Renal cortex interstitium (tissue), 11 donors: ENCODE data around the gene CIRBP. TPM values are rescaled to one million over a fixed set of nuclear protein-coding genes. Genes with fewer than 3 reads are reported as not detected.
A peak's percentile ranks its signal among the peaks of the same experiment; 100 is the strongest.

Experiments
- DNase-seq, 11 donors: peaks; one replicate each; pipeline ENCODE4 v3.0.0-alpha.2; 2013; ENCODE audit warnings: low read depth in 9 of 11, low spot score in 4 of 11; ENCODE audit errors: extremely low read depth in 1 of 11
- polyA plus RNA-seq, 3 donors: library from polyadenylated mRNA; unstranded; fragments of 120-200 nt; gene quantifications; one replicate each; pipeline ENCODE4 v1.2.1, GENCODE V29; 2013; ENCODE audit not compliant: insufficient read length in 3 of 3

The CIRBP gene
- polyA plus RNA-seq, 3 donors = 803 to 982 (median 849) TPM

DNA sequence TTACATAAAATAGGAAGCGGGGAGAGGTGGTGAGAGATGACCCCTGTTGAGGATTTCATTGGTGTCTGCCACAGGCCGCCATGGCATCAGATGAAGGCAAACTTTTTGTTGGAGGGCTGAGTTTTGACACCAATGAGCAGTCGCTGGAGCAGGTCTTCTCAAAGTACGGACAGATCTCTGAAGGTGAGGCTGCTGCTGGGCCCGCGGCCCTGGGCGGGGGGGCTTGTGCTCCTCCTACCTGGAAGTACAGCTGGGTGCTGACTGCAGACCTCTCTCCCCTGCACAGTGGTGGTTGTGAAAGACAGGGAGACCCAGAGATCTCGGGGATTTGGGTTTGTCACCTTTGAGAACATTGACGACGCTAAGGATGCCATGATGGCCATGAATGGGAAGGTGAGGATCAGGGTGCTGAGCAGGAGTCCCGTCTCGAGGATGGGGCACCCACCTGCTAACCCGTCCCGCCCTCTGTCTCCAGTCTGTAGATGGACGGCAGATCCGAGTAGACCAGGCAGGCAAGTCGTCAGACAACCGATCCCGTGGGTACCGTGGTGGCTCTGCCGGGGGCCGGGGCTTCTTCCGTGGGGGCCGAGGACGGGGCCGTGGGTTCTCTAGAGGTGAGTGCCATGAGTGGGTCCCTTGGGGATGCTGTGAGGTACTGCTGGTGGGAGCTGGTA lies 1.9 kb downstream of the CIRBP start:
- DNase-seq = no peak

DNA sequence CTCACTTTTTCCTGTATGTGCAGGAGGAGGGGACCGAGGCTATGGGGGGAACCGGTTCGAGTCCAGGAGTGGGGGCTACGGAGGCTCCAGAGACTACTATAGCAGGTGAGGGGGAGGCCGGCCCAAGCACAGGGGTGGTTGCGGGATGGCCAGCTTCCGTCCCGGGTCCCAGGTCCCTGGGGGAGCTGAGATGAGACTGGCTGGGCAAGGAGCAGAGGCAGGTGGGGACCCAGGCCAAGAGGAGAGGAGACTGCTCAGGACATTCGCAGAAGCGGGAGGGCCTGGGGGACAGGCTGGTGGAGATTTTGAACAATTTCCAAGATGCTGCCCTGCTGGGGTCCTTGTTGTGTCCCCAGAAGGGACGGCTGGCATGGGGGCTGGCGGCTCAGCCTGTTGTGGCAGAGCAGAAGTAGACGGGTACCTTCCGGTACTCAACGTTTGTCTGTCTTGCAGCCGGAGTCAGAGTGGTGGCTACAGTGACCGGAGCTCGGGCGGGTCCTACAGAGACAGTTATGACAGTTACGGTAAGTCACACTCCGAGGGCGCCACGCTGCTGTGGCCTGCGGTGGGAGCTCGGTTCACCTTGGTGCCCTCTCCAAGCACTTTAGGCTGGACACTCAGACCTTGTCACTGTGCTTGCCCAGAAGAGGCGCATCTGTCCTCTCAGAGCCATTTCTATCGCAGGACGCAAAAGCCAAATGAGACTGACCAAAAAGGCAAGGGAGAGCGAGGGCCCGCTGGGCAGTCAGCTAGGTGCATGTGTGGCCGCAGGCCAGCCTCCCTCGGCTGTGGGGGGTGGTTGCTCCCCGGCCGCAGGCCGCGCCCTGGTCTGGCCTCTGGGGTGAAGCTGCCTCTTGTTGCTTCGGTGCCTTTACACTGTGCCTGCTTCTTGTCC lies 2.6 kb downstream of the CIRBP start:
- no peak for DNase-seq

DNA sequence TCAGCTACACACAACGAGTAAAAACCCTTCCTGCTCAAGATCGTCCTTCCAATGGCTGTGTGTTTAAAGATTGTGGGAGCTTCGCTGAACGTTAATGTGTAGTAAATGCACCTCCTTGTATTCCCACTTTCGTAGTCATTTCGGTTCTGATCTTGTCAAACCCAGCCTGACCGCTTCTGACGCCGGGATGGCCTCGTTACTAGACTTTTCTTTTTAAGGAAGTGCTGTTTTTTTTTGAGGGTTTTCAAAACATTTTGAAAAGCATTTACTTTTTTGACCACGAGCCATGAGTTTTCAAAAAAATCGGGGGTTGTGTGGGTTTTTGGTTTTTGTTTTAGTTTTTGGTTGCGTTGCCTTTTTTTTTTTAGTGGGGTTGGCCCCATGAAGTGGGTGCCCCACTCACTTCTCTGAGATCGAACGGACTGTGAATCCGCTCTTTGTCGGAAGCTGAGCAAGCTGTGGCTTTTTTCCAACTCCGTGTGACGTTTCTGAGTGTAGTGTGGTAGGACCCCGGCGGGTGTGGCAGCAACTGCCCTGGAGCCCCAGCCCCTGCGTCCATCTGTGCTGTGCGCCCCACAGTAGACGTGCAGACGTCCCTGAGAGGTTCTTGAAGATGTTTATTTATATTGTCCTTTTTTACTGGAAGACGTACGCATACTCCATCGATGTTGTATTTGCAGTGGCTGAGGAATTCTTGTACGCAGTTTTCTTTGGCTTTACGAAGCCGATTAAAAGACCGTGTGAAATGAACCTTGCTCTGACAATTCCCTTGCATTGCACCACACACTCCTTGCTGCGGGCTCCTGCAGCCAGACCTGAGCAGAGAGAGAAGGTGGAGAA lies 3.5 kb downstream of the CIRBP start:
- no peak for DNase-seq

DNA sequence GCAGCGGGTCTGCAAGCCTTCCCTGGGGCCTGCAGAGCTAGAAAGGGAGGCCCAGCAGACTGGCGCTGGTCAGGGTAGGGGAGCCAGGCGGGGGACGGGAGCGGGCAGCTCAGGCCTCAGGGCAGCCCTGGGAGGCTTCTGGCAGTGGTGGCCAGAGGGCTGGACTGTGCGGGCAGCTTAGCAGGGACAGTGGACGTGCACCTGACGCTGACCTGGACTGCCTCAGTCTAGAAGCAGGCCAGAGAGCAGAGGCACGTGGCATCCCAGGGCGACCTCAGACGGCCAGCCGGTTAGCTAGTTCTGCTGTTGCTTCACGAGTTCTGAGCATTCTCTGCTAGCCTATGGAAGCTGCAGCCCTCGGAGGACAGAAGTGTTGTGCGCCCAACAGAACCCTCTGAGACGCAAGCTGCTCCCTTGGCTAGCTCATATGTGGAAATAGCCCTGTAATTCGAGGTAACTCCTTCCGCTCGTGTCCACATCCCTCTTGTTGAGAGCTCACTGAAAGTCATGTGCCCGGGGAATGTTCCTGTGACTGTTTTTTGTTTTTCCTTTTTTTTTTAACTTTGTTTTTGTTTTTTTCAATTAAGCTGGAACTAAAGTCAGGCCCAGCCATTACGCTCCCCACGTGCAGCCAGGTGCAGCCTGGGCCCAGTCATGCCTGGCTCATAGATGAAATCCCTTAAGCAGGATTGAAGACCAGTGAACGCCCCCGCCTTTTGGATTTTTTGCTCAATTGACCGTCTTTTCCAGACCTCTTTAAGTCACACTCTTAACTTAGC lies 4.3 kb downstream of the CIRBP start:
- DNase-seq = no peak

DNA sequence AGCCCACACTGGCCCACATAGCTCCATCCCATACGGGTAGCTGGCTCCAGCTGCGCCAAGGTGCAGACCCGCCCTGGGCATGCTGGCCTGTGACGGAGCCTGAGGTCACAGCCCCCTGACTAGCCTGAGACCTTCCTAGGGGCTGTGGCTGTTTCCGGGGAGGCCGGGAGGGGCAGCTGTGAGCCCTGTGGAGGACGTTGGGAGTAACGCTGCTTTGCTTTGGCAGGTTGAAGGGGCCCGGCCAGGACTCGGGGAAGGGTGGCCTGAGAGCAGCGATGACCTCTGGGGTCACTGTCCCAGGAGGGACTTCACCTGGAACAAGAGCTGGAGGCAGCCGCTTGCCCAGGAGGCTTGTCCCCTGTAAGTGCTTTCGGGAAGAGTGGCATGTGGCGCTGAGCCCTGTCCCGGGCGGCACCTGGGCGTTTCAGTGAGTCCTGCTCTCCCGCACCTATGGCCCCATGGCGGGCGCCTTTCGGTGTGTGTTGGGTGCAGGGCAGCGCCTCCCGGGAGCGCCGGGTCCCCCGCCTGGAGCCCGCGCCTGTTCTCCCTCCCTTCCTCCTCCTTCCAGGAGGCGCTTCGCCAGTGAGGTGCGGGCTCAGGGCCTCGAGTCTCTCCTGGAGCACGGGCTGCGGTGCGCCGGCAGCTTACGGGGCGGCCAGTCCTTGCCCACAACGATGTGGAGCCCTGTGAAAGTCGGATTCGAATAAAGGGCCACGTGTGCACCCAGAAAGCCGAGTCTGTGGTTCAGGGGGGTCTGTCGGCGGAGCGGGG lies 5.1 kb downstream of the CIRBP start:
- no peak for DNase-seq

DNA sequence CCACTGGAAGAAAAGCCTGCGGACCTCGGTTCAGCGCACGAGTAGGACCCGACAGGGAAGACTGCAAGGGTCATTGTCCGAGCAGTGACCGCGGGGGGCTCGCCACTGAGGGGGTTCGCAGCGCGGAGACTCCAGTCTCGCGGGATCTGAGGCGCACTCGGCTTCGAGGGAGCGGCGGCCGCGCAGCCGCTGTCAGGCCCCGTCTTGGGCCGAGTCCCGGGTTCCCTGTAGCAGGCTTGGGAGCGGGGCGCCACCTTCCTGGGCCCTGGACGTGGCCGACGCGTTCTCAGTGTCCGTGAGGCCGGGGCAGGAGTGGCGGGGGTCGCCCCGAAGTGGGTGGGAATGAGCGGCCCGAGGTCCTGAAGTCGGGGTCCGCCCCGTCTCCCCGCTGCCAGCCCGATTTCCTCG lies 5.7 kb downstream of the CIRBP start:
- no peak for DNase-seq

DNA sequence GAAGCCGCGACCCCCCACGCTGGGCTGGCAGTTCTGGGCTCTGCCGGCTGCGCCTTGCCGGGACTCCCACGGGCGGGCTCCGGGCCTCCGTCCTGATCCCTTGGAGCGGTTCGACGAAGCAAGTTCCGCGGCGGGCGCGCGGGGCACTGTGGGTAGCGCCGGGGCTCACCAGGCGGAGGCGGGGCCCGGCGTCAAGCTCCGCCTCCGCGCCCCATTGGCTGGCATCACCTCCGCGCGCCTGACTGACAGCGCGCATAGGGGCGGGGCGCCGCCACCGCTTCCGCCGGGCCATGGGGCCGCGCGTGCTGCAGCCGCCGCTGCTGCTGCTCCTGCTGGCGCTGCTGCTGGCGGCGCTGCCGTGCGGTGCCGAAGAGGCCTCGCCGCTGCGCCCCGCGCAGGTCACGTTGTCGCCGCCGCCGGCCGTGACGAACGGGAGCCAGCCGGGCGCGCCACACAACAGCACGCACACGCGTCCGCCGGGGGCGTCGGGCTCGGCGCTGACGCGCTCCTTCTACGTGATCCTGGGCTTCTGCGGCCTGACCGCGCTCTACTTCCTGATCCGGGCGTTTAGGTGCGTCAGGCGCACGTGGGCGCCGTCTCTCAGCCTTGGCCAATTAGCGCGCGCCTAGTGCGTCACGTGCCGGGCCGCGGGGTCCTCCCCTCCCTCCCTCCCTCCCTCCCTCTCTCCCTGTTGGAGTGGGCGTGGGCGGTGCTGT lies 6.3 kb downstream of the CIRBP start, which contains the start of gene FAM174C:
TSS of gene FAM174C (plus strand) at position 271 of the 716 bp plus-strand sequence. CDS start at position 291, 20 bp downstream.
- peak in 10 of 11 donors; percentile 87 to 95 (median 91) for DNase-seq

DNA sequence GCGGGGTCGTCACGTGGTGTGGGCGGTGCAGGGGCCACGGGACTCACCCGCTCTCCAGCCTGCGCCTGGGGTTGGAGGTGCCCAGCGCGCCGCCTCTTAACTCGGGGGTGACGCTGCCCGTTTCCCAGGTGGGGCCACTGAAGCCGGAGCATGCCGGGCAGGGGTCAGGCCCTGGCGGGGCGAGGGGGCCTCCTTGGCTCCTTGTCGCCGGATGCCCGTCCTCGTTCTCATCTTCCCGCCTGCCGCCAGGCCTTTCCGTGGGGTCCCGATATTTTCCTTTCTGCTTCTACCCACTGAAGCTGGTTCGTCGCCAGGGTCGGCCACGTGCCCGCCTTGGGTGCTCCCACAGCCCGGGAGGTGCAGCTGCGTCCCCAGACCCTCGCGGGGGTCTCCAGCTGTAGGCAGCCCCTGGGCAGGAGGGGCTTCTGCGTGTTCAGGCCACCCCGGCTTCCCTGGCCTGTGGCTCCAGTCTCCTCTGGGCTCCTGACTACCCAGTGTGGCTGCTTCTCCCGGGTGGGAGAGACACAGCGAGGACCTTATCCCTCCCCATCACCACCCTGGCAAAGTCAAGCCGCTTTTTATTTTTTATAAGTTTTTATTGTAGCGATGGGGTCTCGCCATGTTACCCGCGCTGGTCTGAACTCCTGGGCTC lies 7.0 kb downstream of the CIRBP start:
- no peak for DNase-seq

DNA sequence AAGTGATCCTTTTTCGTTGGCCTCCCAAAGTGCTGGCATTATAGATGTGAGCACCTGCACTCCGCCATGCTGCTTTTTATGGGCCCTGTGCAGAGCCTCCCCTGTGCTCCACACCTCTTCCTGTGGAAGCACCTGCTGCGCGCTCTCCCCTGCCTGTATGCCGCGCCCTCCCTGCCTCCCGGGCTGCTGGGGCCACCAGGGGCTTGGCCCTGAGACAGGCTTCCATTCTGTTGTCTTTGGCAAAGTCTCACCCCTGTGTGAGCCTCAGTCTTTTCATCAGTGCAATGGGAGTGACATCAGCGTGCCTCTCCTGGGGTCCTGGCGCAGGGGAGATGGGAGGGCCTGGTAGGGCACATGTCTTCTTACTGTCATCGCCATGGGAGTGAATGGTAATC lies 7.5 kb downstream of the CIRBP start:
- no peak for DNase-seq

DNA sequence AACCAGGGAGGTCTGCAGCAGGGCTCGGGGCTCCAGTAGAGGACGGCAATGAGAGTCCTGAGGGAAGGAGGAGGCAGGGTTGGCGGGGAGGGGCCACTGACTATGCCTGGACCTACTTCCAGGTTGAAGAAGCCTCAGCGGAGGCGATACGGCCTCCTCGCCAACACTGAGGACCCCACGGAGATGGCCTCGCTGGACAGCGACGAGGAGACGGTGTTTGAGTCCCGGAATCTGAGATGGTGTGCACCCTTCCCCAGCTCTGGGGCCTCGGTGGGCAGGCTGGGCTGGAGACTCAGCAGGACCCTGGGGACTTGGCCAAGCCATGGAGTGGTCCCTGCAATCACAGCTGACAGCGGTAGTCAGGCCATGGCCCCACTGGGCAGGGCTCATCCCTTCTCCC lies 7.9 kb downstream of the CIRBP start:
- DNase-seq = no peak

DNA sequence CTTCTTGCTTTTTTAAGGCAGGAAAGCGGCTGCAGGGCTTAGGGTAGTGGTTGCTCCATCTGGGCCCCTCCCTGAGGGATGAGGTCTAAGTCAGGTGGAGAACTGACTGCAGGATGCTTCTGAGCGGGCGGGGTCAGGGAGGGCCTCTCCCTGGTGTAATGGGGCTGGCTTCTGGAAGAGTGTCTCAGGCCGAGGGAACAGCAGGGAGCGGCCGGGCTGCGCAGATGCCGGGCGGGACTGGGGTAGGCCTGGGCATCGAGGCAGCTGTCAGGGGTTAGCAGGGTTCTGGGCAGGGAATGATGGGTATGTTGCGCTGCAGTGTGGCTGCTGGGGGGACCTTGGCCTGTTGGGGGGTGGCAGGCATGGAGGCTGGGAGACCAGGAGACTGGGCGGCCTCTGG lies 8.9 kb downstream of the CIRBP start:
- no peak for DNase-seq

DNA sequence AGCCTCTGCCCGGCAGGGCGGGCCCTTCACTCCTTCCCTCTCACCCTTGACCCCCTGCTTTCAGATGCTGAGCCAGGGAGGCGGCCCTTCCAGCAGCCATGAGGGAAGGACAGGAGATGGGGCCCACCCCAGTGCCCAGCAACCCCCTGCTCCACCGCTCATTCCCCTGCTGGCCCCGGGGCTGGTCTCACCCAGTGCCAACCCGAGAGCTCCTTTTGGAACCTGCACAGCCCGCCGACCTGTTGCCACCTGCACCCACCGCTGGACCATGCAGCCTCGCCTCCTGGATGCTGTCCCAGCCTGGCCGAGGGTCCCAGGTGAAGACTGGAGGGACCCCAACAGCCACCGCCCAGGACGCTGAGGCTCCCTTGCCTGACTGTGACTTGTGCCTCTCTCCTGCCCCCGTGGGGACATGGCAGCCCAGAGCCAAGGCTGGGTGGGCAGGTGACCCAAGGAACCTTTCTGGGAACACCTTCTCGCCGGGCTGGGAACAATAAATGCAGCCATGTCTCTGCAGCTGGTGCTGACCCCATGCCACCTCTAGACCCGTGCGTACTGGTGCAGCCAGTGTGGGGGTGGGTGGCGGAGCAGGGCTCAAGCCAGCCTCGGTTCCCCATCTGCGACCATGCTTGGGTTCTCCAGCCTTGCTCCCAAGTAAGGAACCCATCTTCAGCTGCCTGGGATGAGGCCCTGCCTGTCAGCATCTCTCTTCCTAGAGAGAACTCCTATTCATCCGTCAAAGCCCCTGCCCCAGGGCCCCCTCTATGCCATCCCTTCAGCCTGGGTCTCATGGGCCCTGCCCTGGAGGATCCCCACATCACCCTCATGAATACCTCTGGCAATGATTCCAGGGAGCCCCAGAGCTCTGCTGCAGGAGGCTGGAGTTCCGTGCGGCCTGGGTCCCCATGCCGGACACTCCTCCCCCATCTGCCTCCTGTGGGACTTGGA lies 9.9 kb downstream of the CIRBP start:
- DNase-seq = no peak

DNA sequence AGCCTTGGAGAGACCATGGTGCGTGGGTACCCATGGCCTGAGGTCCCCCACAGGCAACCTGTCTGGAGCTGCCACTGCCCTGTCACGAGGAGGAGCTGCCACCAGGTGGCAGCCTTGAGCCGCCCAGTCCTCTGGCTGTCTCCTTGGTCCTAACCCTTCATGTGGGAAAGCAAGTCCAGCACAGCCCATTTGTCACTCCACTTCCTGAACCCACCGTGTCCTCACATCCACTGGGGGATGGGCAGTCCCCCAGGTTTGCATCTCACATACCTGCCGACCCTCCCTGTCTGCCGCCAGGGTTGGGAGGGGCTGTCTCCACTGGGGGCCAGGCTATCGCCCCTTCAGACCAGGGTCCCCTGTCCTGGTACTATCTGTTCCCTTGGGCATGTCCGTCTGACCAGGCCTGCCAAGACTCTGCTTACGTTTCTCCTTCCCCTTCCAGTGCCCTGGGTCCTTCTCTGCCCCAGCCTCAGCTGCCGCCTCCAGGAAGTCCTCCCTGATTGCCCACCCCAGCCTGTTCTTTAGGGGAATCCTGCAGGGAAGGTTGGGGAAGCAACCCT lies 10.7 kb downstream of the CIRBP start:
- DNase-seq = peak in 8 of 11 donors; percentile 60 to 88 (median 78)

DNA sequence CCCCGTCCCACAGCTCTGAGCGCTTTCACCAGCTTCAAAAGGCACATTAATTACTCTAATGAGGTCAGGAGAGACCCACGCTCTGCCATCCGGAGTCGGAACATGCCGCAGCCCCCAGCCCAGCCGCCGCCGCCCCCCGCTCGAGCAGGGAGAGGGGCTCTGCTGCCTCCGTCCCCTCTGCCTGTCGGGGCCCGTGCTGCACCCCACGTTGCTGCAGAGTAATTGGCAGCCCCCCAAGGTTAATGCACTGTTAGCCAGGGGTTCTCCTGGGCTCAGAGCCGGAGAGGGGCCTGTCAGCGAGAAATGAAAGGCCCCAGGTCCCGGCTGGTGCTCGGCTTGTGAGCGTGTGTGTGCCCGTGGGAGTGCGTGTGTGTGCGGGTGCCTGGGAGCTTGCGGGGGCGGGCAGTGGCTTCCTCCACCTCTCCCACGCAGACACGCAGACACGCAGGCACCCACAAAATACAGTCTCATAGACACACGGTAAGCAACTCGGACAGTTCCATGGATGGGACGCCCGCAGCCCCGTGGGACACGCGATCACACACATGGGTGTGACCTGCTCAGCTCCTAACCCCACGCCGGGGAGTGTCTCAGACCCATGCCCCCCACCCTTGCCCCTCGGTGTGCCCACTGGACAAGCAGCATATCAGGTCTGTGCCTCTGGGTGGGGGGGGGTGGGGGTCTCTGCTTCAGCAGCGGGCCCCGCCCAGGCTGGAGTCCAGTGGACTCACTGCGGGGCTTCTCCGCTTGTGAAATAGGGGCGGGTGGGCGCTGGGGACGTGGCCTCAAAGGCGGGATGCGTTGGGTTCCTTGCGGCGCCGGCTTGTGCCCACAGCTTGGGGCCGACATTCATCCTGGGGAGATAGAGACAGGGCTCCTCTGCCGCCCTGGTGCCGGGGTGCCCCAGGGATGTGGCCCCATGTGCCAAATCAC lies 11.8 kb downstream of the CIRBP start:
- DNase-seq = no peak
